ENCODE data around the gene ZDHHC8. TPM values are rescaled to one million over a fixed set of nuclear protein-coding genes. Genes with fewer than 3 reads are reported as not detected.

The ZDHHC8 gene
- total and polyA plus RNA-seq, 8 donors = 20.0 to 51.8 (median 27.8) TPM

DNA sequence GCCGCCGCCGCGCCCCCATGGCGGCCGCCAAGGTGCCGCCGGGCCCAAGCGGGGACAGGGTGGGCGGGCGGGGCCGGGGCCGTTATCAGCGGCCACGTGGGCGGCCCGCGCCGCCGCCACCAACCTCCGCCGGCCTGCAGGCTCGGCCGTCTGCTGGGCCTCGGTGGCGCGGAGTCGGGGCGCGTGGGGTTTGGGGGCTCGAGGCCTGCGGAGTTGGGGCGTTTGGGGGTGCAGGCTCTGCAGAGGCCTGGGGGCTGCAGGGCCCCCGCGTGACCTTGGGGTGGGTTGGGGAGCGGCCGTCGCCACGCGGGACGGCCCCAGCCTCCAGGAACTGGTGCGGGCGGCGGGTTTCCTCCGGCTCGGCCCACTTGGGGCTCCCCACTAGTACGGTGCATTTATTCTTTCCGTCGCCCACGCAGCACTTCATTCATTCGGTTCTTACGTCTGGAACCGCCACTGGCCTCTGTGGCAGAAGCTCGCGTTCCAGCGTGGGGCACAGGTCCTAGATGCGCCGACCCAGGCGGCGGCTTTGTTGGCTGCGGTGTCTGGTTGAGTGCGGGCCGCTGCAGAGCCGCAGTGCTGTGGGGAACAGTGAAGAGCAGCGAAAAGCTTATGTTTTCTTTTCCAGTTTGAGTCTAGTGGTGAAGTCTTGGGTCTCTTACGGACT lies 13.8 kb upstream of the ZDHHC8 start:
- peak in 1 of 4 donors; percentile 13 for ATAC-seq
- no peaks in the 10 kb centered on the region for H3K9me3 ChIP-seq
- no peak for FAIRE-seq
- H3K27ac ChIP-seq = peak overlapping the region in 2 of 4 donors; percentile 44 to 79
- WGBS, 2 donors = 1% methylated on average over 35 to 66 of the region's 66 CpGs
- H3K4me3 ChIP-seq = peak overlapping the region; percentile 63 to 77 (median 74)
- peaks cover 0 to 26% (median 7%) of the 10 kb centered on the region in 3 donors for H3K4me1 ChIP-seq
- TF ChIP-seq CTCF (IDR thresholded peaks at IDR 0.05) = no peak
- H3K27me3 ChIP-seq = no peaks in the 10 kb centered on the region
- peak in 4 of 6 donors; percentile 50 to 82 (median 72) for DNase-seq
- intact Hi-C loops (cut with DNase I) = no loop called here
- no peaks in the 10 kb centered on the region for H3K36me3 ChIP-seq

DNA sequence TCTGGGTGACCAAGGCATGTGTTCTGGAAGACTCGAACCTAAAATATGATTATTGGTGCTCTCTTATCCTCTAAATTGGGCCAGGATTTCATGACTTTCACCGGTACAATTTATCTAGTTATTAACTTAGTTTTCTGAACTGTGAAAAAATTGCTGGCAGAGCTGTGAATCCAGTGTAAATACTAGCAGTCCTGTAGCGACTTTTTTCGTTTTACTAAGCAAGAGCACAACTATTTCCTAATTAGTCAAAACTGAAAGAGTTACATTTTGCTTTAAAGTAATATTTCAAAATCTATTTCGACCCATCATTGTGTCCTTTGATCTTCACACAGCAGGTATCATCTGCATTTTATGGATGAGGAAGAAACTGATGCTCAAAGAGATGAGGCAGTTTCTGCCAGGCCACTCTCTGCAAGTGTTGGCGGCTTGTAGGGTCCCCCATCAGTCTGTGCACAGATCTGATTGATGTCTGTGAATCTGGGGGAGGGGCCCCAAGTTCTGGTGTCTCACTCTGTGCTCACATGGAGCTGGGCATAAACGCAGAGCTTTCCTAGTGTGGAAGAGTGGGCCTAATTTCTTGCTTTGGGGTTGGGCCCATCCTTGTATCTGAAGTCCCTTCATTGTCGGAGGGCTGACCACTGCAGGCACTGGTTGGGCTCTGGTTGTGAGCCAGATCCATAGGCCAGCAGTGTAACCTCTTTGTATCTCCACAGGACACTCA lies 13.1 kb upstream of the ZDHHC8 start:
- H3K27ac ChIP-seq = no peak overlapping the region
- H3K27me3 ChIP-seq = no peaks in the 10 kb centered on the region
- intact Hi-C loops (cut with DNase I) = no loop called here
- H3K4me1 ChIP-seq = peaks cover 0 to 20% (median 7%) of the 10 kb centered on the region in 3 donors
- H3K4me3 ChIP-seq = peak overlapping the region; percentile 63 to 77 (median 74)
- H3K9me3 ChIP-seq = no peaks in the 10 kb centered on the region
- FAIRE-seq (no peak), DNase-seq (peak in 2 of 6 donors; percentile 7 to 18), ATAC-seq (no peak)
- 17 to 30% methylated on average over 8 of the region's 8 CpGs for WGBS, 2 donors
- TF ChIP-seq CTCF (IDR thresholded peaks at IDR 0.05) = no peak
- no peaks in the 10 kb centered on the region for H3K36me3 ChIP-seq

GRCh38 chr22:20121856-20122415 lies 9.7 kb upstream of the ZDHHC8 start:
- FAIRE-seq (no peak), DNase-seq (peak in 2 of 6 donors; percentile 12 to 25), ATAC-seq (no peak)
- H3K27me3 ChIP-seq = no peaks in the 10 kb centered on the region
- no peaks in the 10 kb centered on the region for H3K9me3 ChIP-seq
- H3K4me3 ChIP-seq = no peak overlapping the region
- no peak overlapping the region for H3K27ac ChIP-seq
- H3K4me1 ChIP-seq = peaks cover 0 to 12% (median 7%) of the 10 kb centered on the region in 3 donors
- 94 to 96% methylated on average over 22 of the region's 22 CpGs for WGBS, 2 donors
- H3K36me3 ChIP-seq = peaks cover 0 to 7% (median 0%) of the 10 kb centered on the region in 3 donors
- intact Hi-C loops (cut with DNase I) = loop anchor here in 2 of 3 donors (10.0 kb wide), 1 partner anchor 147 kb away; no protein-coding TSS in a partner anchor
- no peak for TF ChIP-seq CTCF (IDR thresholded peaks at IDR 0.05)

GRCh38 chr22:20123366-20124082 lies 8.1 kb upstream of the ZDHHC8 start:
- intact Hi-C loops (cut with DNase I) = loop anchor here in 2 of 3 donors (10.0 kb wide), 1 partner anchor 149 kb away; no protein-coding TSS in a partner anchor
- H3K27ac ChIP-seq = no peak overlapping the region
- WGBS, 2 donors = 94% methylated on average over 13 of the region's 13 CpGs
- FAIRE-seq (no peak), DNase-seq (peak in 1 of 6 donors; percentile 75), ATAC-seq (no peak)
- H3K36me3 ChIP-seq = peaks cover 0 to 10% (median 0%) of the 10 kb centered on the region in 3 donors
- H3K27me3 ChIP-seq = no peaks in the 10 kb centered on the region
- no peaks in the 10 kb centered on the region for H3K9me3 ChIP-seq
- TF ChIP-seq CTCF (IDR thresholded peaks at IDR 0.05) = no peak
- H3K4me1 ChIP-seq = peaks cover 0 to 7% (median 5%) of the 10 kb centered on the region in 3 donors
- H3K4me3 ChIP-seq = no peak overlapping the region

Measured in pancreas (tissue), 10 donors.